Measurements from ENCODE around the gene PHF1.
A peak's percentile ranks its signal among the peaks of the same experiment; 100 is the strongest.
"Not testable (repeated sequence)": the region's sequence is repeated elsewhere in the genome, so short reads cannot be mapped to it uniquely, and the experiment has no call there.

Gene PHF1

GRCh38 chr6:33410711-33411631 lies at the start of gene PHF1:
PHF1 (plus strand) TSS chr6:33411014; CDS start chr6:33412264, 1,250 bp downstream.
- peak; percentile 83 for DNase-seq

- not testable (repeated sequence) for DNase-seq
Measured at GRCh38 chr6:33363486-33363885, 47.3 kb upstream of the PHF1 start.

GRCh38 chr6:33364475-33365205 lies 46.2 kb upstream of the PHF1 start:
- DNase-seq, result peak; percentile 41

GRCh38 chr6:33365206-33365971 lies 45.4 kb upstream of the PHF1 start:
- not testable (repeated sequence) for DNase-seq

- DNase-seq, result no peak
Measured at GRCh38 chr6:33367009-33367714, 43.7 kb upstream of the PHF1 start.

GRCh38 chr6:33367715-33368025 lies 43.1 kb upstream of the PHF1 start:
- not testable (repeated sequence) for DNase-seq

GRCh38 chr6:33371901-33372300 lies 38.9 kb upstream of the PHF1 start:
- DNase-seq, result not testable (repeated sequence)

GRCh38 chr6:33372526-33373123 lies 38.2 kb upstream of the PHF1 start:
- no peak for DNase-seq

- DNase-seq, result no peak
Measured at GRCh38 chr6:33373960-33374910, 36.6 kb upstream of the PHF1 start.

- DNase-seq, result no peak
Measured at GRCh38 chr6:33375143-33375671, 35.6 kb upstream of the PHF1 start.

- DNase-seq, result no peak
Measured at GRCh38 chr6:33377171-33377570, 33.6 kb upstream of the PHF1 start.

GRCh38 chr6:33379184-33379583 lies 31.6 kb upstream of the PHF1 start:
- DNase-seq, result not testable (repeated sequence)

GRCh38 chr6:33380272-33380981 lies 30.4 kb upstream of the PHF1 start:
- no peak for DNase-seq

GRCh38 chr6:33383427-33384185 lies 27.2 kb upstream of the PHF1 start:
- no peak for DNase-seq

- DNase-seq, result no peak
Measured at GRCh38 chr6:33384581-33385020, 26.2 kb upstream of the PHF1 start.

GRCh38 chr6:33390173-33390572 lies 20.6 kb upstream of the PHF1 start:
- no peak for DNase-seq

GRCh38 chr6:33390767-33391277 lies 20.0 kb upstream of the PHF1 start:
- DNase-seq, result no peak

GRCh38 chr6:33391278-33391921 lies 19.4 kb upstream of the PHF1 start, which contains the start of gene KIFC1:
KIFC1 (plus strand) TSS chr6:33391823; CDS start chr6:33391986, 163 bp downstream.
- peak; percentile 99 for DNase-seq

All from NCI-H1105 (cell line).